CD1c-positive myeloid dendritic cell (primary cell): Measurements from ENCODE around the gene BTNL2.
A peak's percentile ranks its signal among the peaks of the same experiment; 100 is the strongest.
"Not testable (repeated sequence)": the region's sequence is repeated elsewhere in the genome, so short reads cannot be mapped to it uniquely, and the experiment has no call there.

Experiments
- DNase-seq: peaks from one replicate; pipeline ENCODE4 v3.0.0-alpha.2; 2016; ENCODE audit errors: extremely low spot score

BTNL2 gene

DNA sequence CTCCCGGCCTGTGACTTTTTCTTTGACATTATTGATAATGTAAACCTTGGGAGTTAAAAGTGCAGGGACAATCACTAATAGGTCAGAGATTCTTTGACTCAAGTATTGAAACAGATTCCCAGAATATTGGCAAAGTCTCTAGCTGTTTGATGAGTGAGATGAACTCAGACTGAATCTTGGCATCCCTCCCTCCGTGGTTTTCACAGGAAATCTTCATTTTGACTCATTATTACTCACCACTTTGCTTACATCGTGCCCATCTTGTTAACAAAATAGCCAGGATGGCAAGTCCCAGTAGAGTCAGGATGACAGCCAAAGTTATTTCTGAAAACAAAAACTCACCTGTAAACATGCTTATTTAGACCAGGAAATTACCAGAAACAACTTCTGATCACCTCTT, 37.3 kb downstream of the BTNL2 start:
- peak; percentile 21 for DNase-seq

DNA sequence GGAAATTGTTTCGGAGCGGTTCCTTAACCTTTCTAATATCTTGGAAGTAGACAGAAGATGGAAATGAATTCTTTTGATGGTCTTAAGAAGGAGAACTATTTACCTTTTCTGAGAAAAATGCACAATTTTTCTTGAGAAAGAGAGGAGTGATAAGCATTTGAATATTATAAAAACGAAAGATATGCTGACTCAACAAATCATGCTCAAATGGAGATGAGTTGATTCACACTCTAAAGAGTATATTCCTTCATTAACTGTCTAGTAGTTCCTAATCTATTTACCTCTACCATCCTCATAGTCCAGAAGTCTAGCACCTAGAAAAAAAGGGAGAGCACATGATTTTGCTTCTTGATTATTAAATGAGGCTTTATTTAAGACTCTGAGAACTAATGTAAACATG, 39.3 kb downstream of the BTNL2 start:
- DNase-seq, result no peak

DNA sequence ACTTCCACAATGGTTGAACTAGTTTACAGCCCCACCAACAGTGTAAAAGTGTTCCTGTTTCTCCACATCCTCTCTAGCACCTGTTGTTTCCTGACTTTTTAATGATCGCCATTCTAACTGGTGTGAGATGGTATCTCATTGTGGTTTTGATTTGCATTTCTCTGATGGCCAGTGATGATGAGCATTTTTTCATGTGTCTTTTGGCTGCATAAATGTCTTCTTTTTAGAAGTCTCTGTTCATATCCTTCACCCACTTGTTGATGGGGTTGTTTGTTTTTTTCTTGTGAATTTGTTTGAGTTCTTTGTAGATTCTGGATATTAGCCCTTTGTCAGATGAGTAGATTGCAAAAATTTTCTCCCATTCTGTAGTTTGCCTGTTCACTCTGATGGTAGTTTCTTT, 47.8 kb downstream of the BTNL2 start:
- DNase-seq, result not testable (repeated sequence)

DNA sequence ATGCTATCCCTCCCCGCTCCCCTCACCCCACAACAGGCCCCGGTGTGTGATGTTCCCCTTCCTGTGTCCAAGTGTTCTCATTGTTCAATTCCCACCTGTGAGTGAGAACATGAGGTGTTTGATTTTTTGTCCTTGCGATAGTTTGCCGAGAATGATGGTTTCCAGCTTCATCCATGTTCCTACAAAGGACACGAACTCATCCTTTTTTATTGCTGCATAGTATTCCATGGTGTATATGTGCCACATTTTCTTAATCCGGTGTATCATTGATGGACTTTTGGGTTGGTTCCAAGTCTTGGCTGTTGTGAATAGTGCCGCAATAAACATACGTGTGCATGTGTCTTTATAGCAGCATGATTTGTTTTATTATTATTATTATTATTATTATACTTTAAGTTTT, 48.4 kb downstream of the BTNL2 start:
- not testable (repeated sequence) for DNase-seq

DNA sequence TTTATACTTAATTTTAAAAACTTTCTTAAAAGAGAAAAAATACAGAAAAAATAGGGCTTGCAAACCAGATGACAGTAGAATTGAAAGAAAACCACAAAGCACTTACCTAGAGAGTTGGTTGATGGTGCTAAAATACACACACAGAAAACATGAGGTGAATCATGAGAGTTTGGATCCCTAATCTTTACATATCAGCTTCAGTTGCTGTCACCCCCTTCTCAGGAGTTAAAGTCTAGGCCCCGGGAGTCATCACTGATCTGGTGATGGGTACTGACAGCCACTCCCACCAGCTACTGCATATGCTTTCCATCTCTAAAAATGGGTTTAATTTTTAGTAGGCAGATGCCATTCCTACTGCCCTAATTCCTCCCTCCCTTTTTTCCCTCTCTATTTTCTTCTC, 52.0 kb downstream of the BTNL2 start:
- DNase-seq, result no peak

DNA sequence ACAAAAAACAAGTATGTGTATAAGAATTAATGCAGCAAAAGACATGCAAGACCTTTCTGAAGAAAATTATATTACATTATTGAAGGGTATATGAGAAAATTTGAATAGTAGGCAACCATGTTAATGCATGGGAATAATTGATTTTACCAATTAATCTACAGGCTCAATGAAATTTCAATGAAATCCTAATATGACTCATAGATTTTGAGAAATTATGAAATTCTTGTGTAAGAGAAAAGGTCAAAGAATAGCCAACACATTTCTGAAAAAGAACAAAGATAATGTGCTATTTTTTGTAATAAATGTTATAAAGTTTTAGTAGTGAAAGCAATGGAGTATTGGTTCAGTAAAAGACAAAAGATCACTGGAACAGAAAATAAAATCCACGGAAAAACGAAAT, 53.6 kb downstream of the BTNL2 start:
- DNase-seq, result no peak
